HepG2 (cell line): ENCODE results near the gene LGI4. TPM values are rescaled to one million over a fixed set of nuclear protein-coding genes. Genes with fewer than 3 reads are reported as not detected.

ENCODE experiments used
- ATF5 ChIP-seq: sonication (generic); formaldehyde crosslinking; IDR thresholded peaks from 2 replicates; pipeline ENCODE4 v1.4.0; 2020; ENCODE audit warnings: mild to moderate bottlenecking, low read depth, missing genetic modification reagents
- CBX1 ChIP-seq: IDR thresholded peaks from one replicate; pipeline ENCODE4 v1.6.1; 2016; ENCODE audit warnings: antibody characterized with exemption, low read depth
- CCAR2 ChIP-seq: fragments of 200-400 bp; formaldehyde crosslinking; optimal IDR thresholded peaks from 2 replicates; pipeline ENCODE3; 2018; ENCODE audit warnings: low read depth, mild to moderate bottlenecking, low read length, moderate library complexity
- HMG20A ChIP-seq: IDR thresholded peaks from 2 replicates; pipeline ENCODE4 v1.6.1; 2016; ENCODE audit warnings: borderline replicate concordance
- HMGA1 ChIP-seq: sonication (generic); formaldehyde crosslinking; conservative IDR thresholded peaks from 2 replicates; pipeline ENCODE4 v1.4.0; 2020; ENCODE audit warnings: missing genetic modification reagents
- HNF1B ChIP-seq: sonication (generic); formaldehyde crosslinking; IDR thresholded peaks from 2 replicates; pipeline ENCODE4 v1.5.1; 2020; ENCODE audit warnings: mild to moderate bottlenecking, moderate library complexity, missing genetic modification reagents
- IRF1 ChIP-seq: sonication (generic); formaldehyde crosslinking; IDR thresholded peaks from 2 replicates; pipeline ENCODE4 v1.4.0; 2020; ENCODE audit warnings: low read depth, mild to moderate bottlenecking, missing genetic modification reagents
- JUND ChIP-seq: sonication (generic); formaldehyde crosslinking; IDR thresholded peaks from 2 replicates; pipeline ENCODE4 v1.8.0; 2022; ENCODE audit warnings: mild to moderate bottlenecking, missing genetic modification reagents
- KDM5A ChIP-seq: fragments of 200-600 bp; sonication (generic); IDR thresholded peaks from 2 replicates; pipeline ENCODE4 v1.7.0; 2018; ENCODE audit warnings: antibody characterized with exemption, mild to moderate bottlenecking, low read length, borderline replicate concordance
- KLF13 ChIP-seq: sonication (generic); formaldehyde crosslinking; IDR thresholded peaks from 2 replicates; pipeline ENCODE4 v1.4.0; 2020; ENCODE audit warnings: mild to moderate bottlenecking, missing genetic modification reagents
- LBX2 ChIP-seq: sonication (generic); formaldehyde crosslinking; IDR thresholded peaks from 2 replicates; pipeline ENCODE4 v1.5.0; 2020; ENCODE audit warnings: missing genetic modification reagents, mild to moderate bottlenecking, borderline replicate concordance
- NR2F6 ChIP-seq, 2 experiments: IDR thresholded peaks; 2 replicates each; pipeline ENCODE4 v1.6.1; 2016; ENCODE audit warnings: antibody characterized with exemption in 1 of 2, mild to moderate bottlenecking in 1 of 2
- REL ChIP-seq: sonication (generic); formaldehyde crosslinking; conservative IDR thresholded peaks from 2 replicates; pipeline ENCODE4 v1.8.0; 2022; ENCODE audit warnings: mild to moderate bottlenecking, missing genetic modification reagents, moderate library complexity
- RXRB ChIP-seq: IDR thresholded peaks from 2 replicates; pipeline ENCODE4 v1.6.1; 2016; ENCODE audit warnings: borderline replicate concordance, missing genetic modification reagents, missing compliant biosample characterization
- SAP130 ChIP-seq: IDR thresholded peaks from 2 replicates; pipeline ENCODE4 v1.6.1; 2016; ENCODE audit warnings: low read depth
- SIX4 ChIP-seq: sonication (generic); formaldehyde crosslinking; IDR thresholded peaks from 2 replicates; pipeline ENCODE4 v1.4.0; 2020; ENCODE audit warnings: missing genetic modification reagents
- SMAD9 ChIP-seq: sonication (generic); formaldehyde crosslinking; IDR thresholded peaks from 2 replicates; pipeline ENCODE4 v1.5.1; 2020; ENCODE audit warnings: mild to moderate bottlenecking, missing genetic modification reagents
- TCF7 ChIP-seq: sonication (generic); IDR thresholded peaks from 2 replicates; pipeline ENCODE4 v1.6.1; 2016; ENCODE audit warnings: antibody characterized with exemption, low read depth
- TEF ChIP-seq: sonication (generic); formaldehyde crosslinking; IDR thresholded peaks from 2 replicates; pipeline ENCODE4 v1.5.0; 2020; ENCODE audit warnings: missing genetic modification reagents
- XBP1 ChIP-seq: sonication (generic); formaldehyde crosslinking; IDR thresholded peaks from 2 replicates; pipeline ENCODE4 v1.5.0; 2020; ENCODE audit warnings: missing genetic modification reagents
- ZBTB42 ChIP-seq: sonication (generic); formaldehyde crosslinking; IDR thresholded peaks from 2 replicates; pipeline ENCODE4 v1.5.0; 2020; ENCODE audit warnings: mild to moderate bottlenecking, missing genetic modification reagents
- ZNF317 ChIP-seq: sonication (generic); formaldehyde crosslinking; IDR thresholded peaks from 2 replicates; pipeline ENCODE4 v1.5.0; 2020; ENCODE audit warnings: mild to moderate bottlenecking, missing genetic modification reagents
- ZNF546 ChIP-seq: sonication (generic); formaldehyde crosslinking; conservative IDR thresholded peaks from 2 replicates; pipeline ENCODE4 v1.8.1; 2023; ENCODE audit warnings: mild to moderate bottlenecking, missing genetic modification reagents
- ZNF598 ChIP-seq: sonication (generic); formaldehyde crosslinking; IDR thresholded peaks from 2 replicates; pipeline ENCODE4 v1.5.1; 2020; ENCODE audit warnings: mild to moderate bottlenecking, missing genetic modification reagents, borderline replicate concordance
- ZSCAN5A ChIP-seq: sonication (generic); formaldehyde crosslinking; IDR thresholded peaks from 2 replicates; pipeline ENCODE4 v1.8.0; 2022; ENCODE audit warnings: mild to moderate bottlenecking, missing genetic modification reagents, borderline replicate concordance
- polyA plus RNA-seq, 8 experiments: library from polyadenylated mRNA; depleted of rRNA in 3 of 8; stranded (reverse) in 7 of 8; unstranded in 1 of 8; fragments of >200 nt; fragmentation: Illumina TruSeq in 4 of 8; extraction: Trizol in 4 of 8; gene quantifications; 2 replicates each; pipeline versions ENCODE4 v1.2.1 to v1.2.3, GENCODE V29; 2011 to 2016; ENCODE audit warnings: low read depth in 4 of 8, missing spikeins in 1 of 8, mixed read lengths in 1 of 8; ENCODE audit not compliant: insufficient read depth in 1 of 8
- total RNA-seq, 5 experiments: library from RNA; depleted of rRNA; stranded (reverse); fragments of >200 nt; fragmentation: Illumina TruSeq; extraction: Trizol; gene quantifications; 2 replicates each; pipeline ENCODE4 v1.2.3, GENCODE V29; 2016; ENCODE audit warnings: low read depth in 1 of 5

LGI4 gene
- total and polyA plus RNA-seq, 2 of the 13 experiments (the other 11 are each of a cell fraction or from before 2014, with no cell fraction given) = 2.8 TPM; not detected in 1

GRCh38 chr19:35136977-35137702 is 2.3 kb upstream of the LGI4 start (continued):
- TF ChIP-seq SIX4 (no peak), KDM5A (no peak), CCAR2 (no peak), SMAD9 (CRISPR knock-in tag) (no peak), LBX2 (CRISPR knock-in tag) (no peak), HMG20A (CRISPR knock-in tag) (peak; percentile 66; the same call in 1 of the 2 replicates), ZNF546 (CRISPR knock-in tag) (no peak), RXRB (CRISPR knock-in tag) (peak; percentile 86; the same call in 1 of the 2 replicates), ZNF317 (CRISPR knock-in tag) (peak; percentile 74), TCF7 (peak; percentile 35; the same call in 1 of the 2 replicates), KLF13 (no peak), ATF5 (CRISPR knock-in tag) (no peak), XBP1 (CRISPR knock-in tag) (no peak), ZBTB42 (CRISPR knock-in tag) (no peak), TEF (CRISPR knock-in tag) (no peak), REL (CRISPR knock-in tag) (no peak), ZSCAN5A (CRISPR knock-in tag) (no peak), IRF1 (CRISPR knock-in tag) (no peak), JUND (CRISPR knock-in tag) (no peak), CBX1 (no peak), SAP130 (CRISPR knock-in tag) (peak; percentile 84), HNF1B (CRISPR knock-in tag) (peak; percentile 75), HMGA1 (CRISPR knock-in tag) (no peak), ZNF598 (CRISPR knock-in tag) (no peak), NR2F6 (IDR thresholded peaks at IDR 0.05) (peak; percentile 85), NR2F6 (CRISPR knock-in tag; IDR thresholded peaks at IDR 0.05) (peak; percentile 73)
